GM21825 (cell line): Measurements from ENCODE around the gene RXRA.

Source experiments
- ATAC-seq: cut with Tn5 transposase; IDR thresholded peaks from one replicate; pipeline ENCODE4 v1.9.1; 2021; ENCODE audit warnings: mild to moderate bottlenecking, moderate library complexity; ENCODE audit not compliant: unreplicated experiment

RXRA gene

DNA sequence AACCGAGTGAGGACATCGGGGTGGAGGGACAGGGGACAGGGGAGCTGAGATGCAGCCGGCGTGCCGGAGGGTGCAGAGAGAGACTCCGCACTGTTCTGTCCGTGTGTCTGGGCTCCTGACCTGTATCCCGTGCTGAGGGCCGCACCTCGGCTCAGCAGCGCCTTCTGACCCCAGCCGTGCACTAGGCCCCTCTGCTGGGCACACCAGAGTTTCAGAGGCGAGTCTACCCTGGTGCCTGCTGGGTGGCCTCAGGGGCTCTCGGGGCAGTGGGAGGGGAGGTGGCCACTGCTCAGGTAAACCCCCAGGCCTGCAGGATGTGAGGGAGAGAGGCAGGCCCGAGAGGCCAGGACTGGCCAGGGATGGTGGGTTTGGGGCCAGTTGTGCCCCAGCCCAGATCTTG lies 100.2 kb downstream of the RXRA start:
- no peak for ATAC-seq

DNA sequence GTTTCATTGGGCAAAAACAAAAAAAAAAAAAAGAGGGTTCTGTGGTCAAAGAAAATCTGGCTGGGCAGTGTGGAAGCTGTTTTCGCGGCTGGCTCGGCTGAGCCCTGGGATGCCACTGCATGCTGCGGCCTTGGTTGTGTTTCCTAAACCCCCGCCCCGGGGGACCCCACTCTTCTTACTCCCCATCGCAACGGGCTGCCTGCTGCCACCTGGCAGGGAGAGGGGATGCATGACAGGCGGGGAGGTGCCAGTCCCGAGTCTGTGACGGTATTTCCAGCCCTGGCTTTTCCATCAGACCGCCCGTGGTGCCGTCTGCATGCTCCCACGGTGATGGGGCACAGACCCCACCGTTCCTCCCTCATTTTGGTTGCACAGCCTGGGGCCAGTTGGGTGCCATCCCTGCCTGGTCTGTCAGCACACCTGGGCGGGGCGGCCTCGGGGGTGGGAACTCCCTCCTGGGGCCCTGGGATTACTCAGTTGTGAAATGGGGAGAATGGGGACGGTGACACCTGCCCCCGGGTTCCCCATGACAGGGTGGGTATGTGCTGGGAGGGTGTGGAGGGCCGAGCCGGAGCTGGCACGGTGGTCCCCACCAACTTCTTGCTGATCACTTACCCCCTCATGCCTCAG lies 101.0 kb downstream of the RXRA start:
- ATAC-seq = no peak

DNA sequence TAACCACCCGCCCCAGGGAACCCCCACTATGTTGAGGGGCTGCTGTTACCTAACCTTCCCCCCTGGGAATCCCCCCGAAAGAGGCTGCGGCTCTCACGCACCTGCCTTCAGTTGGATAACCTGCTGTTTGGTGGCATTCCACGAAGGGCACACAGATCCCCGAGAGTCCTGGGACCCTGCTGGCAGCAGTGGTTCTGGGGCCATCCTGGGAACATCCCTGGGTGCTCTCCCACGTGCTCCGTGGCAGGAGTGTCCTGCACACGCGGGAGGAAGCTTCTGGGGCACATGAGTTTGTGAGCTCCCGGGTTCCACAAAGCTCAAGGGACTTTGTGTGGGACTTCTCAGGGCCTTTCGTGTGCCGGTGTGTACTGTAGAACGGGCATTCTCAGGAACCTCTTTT lies 102.3 kb downstream of the RXRA start:
- no peak for ATAC-seq

DNA sequence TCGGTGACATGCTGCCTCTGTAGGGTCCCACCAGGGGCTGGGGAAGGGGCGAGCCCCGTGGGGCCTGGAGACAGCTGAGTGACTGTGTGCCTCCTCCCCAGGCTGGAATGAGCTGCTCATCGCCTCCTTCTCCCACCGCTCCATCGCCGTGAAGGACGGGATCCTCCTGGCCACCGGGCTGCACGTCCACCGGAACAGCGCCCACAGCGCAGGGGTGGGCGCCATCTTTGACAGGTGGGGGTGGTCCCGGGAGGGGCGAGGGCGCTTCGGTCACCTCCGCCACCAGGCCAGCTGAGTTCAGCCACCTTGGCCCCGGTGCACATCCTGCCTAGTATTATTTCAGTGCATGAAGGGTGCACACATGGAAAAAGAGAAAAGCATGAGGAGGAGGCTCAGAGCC lies 102.8 kb downstream of the RXRA start:
- no peak for ATAC-seq

DNA sequence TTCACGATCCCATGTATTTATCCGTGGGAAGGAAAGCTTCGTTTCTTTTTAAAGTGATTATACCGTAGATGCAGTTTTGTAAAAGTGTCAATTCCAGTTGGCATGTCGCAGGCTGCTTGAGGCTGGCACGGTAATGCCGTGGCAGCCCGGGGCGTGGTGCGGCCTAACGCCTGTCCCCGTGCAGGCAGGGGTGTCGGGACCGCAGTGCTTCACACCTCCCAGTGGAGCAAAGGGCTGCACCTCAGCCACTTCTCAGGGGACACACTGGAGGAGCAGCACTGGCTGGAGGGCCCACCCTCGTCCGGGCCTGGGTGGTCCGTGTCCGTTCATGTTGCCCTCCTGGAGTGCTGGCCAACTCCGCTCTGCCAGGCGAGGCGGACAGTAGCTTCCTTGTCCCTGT lies 103.2 kb downstream of the RXRA start:
- ATAC-seq = no peak

DNA sequence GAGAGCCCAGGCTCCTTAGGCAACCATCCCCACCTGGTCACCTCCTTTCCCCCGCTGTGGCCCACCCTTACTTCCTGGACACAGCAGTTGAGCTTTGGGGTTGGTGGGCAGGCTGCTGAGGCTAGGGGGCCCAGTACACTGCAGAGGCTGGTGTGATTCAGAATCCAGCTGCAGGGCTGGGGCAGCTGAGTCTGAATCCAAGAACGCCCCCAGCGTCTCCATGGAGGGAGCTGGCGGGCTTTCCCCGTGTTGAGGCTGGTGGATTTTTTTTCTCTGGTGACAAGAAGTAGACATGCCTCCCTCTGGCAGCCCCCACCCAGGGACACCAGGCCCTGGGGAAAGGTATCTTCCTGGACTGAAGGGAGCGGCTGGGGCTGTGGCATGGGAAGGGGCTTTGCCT lies 104.8 kb downstream of the RXRA start:
- no peak for ATAC-seq

DNA sequence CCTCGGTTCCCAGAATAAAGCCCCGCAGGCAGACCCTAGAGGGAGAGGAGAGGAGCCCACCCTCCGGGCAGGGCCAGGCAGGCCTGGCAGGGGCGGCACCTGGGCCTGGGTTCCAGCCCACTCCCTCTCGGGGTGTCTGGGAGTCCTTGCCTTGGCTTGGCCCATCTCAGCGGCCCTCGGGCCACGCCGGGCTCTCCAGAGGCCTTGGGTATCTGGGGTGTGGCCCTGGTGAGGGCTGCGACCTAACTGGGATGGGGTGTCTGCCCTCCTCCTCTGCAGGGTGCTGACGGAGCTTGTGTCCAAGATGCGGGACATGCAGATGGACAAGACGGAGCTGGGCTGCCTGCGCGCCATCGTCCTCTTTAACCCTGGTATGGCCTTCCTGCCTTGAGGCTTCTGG lies 105.4 kb downstream of the RXRA start:
- no peak for ATAC-seq

DNA sequence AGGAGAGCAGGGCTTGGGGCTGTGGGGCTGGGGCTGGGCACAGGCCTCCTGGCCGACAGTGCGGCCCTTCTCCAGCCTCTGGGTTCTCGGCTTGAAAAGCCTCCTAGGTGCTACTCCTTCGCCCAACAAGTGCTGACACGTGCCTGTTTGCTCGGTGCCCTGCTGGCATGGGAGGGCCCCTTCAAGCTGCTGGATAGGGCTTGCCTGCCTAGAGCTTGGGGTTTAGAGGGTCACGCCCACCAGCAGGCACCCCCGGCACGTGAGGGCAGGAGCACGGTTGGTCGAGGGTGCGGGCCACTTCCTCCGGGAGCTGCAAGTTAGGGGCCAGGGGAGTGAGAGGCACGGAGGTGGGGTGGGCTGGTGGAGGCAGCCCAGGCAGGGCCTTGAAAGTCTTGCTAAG lies 106.2 kb downstream of the RXRA start:
- no peak for ATAC-seq

DNA sequence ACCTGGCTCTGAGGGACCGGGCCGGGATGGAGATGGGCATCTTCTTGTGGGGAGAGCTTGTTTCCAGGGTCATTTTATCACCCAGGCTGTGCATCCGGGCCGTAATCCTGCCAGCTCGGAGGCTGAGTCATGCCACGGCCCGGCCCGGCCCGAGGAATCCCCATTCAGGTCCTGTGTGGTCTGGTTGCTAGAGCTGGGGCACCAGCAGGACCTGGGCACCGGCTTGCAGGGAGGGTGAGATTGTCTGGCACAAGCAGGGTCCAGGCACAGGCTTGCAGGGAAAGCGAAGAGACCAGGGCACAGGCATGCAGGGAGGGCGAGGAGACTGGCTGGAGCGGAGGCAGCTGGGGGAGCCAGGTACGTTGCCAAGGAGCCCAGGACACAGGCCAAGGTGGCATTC lies 106.8 kb downstream of the RXRA start:
- no peak for ATAC-seq

DNA sequence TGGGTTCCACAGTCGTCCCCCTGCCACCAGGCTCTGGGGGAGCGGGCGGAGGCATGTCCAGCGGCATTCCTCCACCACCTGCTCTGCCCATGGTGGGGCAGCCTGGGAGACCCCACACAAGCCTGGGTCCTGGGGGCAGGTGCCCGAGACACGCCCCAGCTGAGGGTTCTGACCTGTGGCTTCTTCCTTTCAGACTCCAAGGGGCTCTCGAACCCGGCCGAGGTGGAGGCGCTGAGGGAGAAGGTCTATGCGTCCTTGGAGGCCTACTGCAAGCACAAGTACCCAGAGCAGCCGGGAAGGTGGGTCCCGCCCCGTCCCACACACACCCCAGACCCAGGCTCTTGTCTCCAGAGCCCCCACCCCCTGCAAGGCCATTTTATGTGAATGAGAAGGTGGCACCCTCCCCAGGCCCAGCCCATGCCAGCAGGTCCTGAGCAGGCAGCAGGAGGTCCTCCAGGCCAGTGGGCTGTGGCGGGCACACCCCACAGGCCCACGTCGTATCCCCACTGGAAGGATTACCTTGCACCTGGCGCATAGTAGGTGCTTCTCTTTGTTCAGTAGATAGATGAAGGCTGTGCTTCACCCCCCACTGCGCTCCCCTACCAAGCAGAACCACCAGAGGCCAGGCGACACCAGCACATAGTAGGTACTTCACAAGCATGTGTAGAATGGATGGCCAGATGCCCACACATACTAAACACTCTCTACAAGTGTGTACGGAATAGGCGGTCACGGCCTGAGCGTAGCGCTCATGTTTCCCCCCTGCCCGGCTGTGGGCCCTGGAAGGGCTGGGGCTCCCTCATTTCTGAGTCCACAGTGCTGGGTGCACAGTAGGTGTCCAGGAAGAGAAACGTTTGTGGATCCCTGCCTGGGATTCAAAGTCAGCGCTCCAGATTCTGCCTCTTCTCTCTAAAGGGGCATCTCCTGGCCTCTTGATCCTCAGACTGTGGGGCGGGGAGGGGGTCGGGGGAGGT lies 107.9 kb downstream of the RXRA start:
- no peak for ATAC-seq

DNA sequence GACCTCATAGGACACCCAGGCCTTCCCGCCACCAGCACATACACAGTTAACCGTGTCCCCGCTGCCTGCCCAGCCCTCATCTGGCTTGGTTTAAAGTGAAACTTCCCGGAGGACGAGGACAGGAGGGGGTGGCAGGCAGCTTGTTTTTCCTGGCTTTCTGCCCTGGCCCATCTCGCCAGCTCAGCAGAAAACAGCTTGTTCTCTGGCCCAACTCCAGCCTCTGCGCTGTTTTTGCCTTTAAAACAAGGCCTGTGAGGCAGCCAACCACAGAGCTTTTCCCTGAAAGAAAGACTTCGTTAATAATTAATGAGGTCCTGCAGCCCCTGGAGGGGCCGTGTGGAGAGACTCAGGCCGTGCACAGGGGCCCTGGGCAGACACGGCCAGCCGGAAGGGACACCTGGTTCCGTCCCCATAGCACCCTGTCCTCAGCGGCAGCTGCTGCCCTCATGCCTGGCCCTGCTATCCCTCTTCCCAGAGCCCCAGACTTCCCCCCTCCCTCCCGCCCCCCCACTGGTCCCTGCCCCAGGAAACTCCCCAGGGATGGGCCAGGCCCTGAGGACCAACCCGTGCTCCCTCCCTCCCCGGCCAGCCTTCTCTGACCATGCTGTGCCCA lies 108.7 kb downstream of the RXRA start:
- ATAC-seq = no peak

DNA sequence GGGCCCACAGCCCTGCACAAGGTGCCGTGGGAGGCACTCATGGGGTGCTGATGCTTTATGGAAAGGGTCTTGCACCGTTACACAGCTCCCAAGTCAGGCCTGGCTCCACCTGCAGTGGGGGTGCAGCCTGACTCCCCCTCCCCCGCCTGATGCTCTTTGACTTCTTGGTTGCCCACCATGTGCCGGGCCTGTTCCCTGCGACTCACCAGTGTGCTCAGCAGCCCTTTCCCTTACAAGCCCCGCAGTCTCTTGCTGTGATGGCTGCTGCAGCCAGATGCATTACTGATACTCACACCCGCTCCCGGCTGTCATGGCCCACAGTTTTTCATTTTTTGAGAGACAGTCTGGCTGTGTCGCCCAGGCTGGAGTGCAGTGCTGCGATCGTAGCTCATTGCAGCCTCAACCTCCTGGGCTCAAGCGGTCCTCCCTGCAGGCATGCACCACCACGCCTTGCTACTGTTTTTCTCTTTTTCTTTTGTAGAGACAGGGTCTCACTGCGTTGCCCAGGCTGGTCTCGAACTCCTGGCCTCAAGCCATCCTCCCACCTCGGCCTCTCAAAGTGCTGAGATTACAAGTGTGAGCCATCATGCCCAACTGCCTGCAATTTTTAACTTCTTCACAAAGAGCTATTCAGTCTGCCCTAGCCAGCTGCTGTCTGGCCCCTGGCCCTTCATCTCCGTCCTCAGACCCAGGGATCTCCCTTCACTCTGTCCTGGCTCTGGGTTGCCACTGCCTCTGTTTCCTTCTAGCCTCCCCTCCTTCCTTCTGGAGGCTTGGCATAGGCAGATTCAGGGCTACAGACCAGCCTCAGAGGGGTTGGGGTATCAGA lies 109.5 kb downstream of the RXRA start:
- ATAC-seq = no peak

DNA sequence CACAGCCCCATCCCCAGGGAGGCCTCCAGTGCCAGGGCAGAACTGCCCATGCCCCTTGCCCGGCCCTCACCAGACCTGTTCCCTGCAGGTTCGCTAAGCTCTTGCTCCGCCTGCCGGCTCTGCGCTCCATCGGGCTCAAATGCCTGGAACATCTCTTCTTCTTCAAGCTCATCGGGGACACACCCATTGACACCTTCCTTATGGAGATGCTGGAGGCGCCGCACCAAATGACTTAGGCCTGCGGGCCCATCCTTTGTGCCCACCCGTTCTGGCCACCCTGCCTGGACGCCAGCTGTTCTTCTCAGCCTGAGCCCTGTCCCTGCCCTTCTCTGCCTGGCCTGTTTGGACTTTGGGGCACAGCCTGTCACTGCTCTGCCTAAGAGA lies 110.1 kb downstream of the RXRA start:
- ATAC-seq = no peak

DNA sequence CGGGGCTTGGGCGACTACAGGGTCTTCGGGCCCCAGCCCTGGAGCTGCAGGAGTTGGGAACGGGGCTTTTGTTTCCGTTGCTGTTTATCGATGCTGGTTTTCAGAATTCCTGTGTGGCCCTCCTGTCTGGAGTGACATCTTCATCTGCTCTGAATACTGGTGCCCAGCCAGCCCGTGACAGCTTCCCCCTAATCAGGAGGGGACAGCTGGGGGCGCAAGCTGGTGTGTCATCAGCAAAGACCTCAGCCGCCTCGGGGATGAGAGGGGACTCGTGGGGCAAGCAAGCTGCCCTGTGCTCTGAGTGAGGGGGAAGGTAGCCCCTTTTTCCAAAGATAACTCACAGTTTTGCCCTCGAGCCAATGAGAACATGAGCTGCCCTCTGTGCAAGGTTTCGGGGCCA lies 110.7 kb downstream of the RXRA start:
- ATAC-seq = no peak

DNA sequence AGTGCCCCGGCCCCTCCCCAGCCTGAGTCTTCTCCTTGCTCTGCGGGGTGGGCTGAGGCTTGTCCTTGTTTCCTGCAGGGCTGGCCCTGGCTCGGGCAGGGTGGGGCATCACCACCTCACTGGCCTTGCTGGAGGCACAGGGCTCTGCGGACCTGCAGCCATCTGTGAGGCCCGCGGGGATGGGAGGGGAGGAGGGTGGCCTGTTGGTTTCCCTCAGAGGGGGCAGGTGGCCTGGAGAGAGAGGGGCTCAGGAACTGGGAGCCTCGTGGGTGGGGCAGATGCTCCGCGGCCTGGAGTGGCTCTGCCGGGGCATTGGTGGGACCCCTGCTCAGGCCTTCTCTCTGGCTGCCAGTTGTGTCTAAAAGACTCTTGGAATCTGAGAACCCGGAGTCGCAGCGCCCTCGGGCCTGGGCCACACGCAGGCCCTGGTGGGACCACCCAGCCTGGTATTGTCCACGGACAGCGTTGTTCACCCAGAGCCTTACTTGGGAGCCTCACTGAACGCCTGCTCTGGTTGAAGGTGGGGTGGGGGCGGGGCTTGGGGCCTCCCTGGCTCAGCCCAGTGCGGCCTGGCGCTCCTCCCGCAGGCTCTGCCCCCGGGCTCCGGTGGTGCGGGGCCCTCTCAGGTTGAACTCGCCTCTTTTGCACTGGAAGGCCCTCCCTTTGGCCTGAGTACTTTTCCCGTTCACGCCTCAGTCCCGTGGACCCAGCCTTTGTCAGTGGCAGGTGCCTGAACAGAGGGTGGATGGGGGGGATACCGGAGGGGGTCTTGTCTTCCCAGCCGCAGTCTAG lies 111.3 kb downstream of the RXRA start:
- no peak for ATAC-seq

DNA sequence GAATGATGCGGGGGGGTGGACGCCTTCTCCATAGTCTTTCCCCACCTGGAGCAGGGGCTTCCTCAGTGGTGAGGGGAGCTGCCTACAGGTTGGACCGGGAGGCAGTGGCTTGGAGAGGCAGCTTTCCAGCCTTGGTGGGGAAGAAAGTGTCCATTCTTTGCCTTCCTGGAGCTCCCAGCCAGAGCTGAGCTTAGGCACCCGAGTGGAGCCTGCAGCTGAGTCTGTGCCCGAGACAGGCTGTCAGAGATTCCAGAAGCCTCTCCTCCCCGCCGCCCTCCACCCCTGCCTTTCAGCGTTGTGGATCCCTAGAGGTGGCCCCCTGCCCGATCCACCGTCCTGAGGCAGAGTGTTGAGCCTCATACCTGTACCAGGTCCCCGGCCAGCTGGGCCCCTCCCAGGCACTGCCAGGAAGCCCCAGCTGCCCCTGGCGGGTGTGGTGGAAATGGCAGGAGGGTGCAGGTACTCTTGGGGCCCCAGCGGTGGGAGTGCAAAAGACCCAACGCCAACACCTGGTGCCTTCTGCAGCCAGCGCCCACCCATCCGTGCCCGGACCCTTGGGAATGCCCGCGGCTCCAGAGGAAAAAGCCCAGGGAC lies 112.0 kb downstream of the RXRA start:
- no peak for ATAC-seq

DNA sequence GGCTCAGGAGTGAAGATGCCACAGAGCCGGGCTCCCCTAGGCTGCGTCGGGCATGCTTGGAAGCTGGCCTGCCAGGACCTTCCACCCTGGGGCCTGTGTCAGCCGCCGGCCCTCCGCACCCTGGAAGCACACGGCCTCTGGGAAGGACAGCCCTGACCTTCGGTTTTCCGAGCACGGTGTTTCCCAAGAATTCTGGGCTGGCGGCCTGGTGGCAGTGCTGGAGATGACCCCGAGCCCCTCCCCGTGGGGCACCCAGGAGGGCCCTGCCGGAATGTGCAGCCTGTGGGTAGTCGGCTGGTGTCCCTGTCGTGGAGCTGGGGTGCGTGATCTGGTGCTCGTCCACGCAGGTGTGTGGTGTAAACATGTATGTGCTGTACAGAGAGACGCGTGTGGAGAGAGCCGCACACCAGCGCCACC lies 113.1 kb downstream of the RXRA start:
- no peak for ATAC-seq

DNA sequence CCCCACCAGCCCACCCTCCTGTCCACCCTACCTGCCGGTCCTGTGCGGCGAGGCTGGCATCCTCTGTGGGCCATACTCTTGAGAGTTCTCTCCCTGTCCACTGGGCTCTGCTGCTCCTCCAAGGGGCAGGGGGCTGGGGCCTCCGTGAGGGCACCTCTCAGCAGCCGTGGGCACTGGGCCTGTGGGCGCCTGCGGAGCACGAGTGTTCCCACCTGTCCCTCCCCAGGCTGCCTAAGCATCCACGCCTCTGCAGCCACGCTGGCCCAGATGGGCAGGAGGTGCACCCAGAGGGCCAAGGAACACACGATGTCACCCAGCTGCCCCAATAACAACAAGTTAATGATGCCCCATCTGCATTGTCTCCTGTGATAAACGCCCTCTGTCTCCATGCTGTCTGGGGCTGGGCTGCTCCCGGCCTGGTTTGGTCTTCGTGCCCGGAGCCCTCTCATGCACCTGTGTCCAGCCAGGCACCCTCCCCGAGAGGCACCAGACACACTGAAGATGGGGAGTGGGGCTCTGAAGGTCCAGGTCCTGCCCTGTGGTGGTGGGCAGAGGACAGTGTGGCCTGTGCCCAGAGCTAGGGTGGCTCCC lies 114.5 kb downstream of the RXRA start:
- ATAC-seq = no peak

DNA sequence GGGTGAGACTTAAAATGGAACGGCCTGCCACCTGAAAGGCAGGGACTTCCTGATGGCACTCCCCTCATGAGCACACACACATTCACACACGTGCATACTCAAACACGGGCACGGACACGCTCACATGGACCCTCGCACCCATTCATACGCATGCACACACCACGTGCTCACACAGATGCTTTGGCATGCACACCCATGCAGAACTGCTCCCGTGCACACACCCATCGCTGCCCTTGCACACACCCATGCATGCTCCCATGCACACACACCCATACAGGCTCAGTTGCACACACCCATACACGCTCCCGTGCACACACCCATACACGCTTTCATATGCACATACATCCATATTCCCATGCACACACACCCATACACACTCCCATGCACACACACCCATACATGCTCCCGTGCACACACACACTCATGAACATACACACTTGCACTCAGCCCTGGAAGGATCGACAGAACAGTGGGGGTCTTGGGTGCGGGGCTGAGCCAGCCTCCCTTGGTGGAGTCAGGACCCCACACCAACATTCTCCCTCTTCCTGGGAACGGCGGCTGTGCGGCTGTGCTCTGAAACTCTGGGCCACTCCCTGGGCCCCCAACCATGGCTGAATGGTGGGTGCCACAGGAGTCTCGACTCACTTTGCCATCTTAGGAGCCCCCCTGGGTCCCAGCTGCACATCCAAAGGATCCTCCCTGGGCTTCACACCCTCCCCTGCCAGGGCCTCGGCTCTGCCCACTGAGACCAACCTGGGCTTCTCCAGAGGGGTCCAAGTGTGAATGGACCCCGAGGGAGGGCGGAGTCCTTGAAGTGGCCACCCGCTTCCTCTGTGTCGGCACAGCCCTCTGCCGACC lies 115.2 kb downstream of the RXRA start:
- no peak for ATAC-seq
